CD4-positive, alpha-beta T cell treated with Interleukin-2 at 100 ng/mL for 4 hours (primary cell): ENCODE results near the gene MMP17.

Experiments
- DNase-seq: peaks from one replicate; pipeline ENCODE4 v3.0.0-alpha.2; 2020; ENCODE audit warnings: low spot score

MMP17 gene

DNA sequence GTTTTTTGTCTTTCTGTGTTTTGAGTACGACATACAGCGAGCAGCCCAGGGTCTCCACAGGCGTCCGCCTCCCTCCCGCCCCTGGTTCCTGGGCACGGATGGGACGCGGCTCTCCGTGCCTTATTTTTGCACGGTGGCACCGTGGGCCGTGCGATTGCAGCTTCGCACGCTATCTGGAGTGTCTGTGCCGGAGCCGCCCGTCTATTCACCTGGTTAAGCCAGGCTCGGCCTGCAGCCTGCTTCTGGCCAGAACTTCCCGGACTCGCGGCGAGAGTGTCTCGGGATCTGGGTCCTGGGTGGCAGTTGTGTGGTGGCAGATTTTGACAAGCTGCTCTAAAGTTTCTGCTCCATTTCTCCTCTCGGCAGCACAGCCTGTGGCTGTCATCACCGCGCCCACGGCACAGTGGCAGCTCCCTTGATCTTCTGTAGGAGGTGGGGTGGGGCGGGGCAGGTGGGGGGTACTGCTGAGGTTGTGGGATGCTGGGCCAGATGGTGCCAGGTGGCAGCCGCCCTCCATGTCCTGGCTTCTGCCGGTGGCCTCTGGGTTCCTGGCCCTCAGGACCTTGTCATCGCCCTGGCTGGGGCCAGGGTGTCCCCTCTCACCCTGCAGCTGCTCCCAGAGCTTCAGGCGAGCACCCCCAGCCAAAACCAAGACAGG, 2.9 kb downstream of the MMP17 start:
- no peak for DNase-seq

DNA sequence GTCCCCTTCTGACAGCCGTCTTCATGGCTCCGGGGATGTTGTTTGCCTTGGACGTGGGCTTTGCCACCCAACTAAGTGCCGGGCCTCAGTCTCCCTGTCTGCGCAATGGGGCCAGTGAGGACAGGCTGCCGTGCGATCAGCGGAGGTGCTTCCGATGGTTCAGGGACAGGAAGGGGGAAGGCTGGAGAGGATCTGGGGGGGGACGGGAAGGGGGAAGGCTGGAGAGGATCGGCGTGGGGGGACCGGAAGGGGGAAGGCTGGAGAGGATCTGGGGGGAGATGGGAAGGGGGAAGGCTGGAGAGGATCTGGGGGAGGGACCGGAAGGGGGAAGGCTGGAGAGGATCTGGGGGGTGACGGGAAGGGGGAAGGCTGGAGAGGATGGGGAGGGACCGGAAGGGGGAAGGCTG, 3.4 kb downstream of the MMP17 start:
- DNase-seq: no peak

DNA sequence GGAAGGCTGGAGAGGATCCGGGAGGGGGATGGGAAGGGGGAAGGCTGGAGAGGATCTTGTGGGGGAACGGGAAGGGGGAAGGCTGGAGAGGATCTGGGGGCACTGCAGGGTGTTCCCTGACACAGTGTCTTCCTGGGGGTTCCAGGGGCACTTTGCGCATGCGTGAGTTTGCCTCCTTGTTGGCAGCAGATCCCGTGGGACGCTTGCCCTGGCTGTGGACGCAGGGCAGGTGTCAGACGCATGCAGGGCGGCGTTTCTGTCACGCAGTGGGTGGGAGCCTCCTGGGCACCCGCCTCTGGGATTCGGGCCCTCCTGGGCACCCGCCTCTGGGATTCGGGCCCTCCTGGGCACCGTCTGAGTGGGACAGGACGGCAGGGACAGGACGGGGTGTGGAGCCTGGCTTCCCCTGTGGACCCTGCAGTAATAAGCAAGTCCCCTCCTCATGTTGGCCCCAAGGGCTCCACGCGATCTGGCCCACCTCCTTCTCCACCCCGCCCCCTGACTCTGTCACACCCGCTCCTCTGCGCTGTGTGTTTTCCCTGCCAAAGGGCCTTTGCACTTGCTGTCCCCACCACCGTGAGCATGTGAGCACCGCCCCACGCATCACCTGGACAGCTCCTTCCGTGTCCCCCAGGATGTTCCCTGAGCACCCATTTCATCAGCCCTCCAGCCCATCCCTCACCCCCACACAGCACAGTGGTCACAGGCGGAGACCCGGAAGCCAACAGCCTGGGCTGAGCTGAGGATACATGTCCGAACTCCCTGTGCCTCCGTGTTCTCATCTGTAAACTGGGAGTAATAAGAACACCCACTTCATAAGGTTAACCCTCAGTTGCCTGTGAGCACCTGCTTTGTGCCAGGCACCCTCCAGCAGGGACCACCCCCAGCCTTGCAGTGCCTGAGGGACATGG, 4.4 kb downstream of the MMP17 start:
- DNase-seq: no peak

DNA sequence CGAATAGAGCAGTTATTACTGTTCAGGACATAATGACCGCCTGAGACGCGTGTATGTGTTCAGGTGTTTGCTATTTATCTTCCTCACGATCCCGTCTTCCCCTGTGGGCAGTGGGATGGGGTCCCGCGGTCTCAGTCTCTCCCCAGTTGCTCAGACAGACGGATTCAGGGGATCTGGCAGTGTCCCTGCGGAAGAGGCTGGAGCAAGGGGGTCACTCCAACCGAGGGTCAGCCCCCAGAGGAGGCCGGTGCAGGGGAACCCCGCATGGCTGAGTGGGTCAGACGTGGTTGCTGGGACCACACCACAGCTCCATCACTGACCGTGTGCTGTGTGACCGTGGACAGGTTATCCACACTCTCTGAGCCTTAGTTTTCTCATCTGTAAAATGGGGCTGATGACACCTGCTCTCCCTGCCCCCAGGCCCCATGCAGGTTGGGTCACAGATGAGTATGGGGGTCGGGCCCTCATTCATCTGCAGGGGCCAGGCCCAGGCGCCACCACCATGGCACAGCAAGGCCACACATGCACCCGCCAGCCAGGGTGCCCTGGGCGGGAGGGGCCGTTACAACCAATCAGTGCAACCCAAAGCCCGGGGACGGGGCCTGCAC, 5.2 kb downstream of the MMP17 start:
- no peak for DNase-seq

DNA sequence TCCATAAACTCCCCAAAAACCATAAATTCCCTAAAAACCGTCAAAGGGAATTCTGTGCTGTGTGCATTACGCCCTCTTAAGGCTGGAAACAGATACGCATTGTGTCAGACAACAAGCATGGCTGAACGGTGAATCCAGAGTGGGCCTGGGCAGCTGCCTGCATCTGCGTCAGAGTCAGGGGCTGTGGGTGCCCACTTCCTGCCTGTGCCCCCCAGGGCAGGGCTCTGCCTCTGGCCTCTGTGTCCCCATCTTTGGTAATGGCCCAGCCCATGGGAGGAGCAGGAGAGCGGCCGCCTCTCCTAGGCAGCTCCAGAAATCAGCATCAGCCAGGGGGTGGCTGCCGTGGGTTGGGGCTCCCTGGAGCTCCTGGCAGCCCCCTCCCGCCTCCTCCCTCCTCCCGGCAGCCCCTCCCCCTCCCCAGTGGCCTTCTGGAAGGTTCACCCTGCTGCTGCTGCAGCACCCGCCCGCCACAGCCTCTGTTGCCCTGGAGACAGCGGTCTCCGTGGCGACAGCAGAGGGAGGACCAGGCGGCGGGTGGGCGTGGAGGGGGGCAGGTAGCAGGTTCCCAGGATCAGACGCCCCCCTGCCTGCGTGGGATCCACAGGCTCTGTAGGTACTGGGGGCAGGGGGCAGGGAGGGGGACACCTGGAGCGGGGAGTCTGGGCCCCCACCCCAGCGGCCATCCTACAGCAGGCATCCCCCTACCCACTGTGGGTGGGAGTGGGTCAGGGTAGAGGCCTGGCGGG, 5.9 kb downstream of the MMP17 start:
- no peak for DNase-seq

DNA sequence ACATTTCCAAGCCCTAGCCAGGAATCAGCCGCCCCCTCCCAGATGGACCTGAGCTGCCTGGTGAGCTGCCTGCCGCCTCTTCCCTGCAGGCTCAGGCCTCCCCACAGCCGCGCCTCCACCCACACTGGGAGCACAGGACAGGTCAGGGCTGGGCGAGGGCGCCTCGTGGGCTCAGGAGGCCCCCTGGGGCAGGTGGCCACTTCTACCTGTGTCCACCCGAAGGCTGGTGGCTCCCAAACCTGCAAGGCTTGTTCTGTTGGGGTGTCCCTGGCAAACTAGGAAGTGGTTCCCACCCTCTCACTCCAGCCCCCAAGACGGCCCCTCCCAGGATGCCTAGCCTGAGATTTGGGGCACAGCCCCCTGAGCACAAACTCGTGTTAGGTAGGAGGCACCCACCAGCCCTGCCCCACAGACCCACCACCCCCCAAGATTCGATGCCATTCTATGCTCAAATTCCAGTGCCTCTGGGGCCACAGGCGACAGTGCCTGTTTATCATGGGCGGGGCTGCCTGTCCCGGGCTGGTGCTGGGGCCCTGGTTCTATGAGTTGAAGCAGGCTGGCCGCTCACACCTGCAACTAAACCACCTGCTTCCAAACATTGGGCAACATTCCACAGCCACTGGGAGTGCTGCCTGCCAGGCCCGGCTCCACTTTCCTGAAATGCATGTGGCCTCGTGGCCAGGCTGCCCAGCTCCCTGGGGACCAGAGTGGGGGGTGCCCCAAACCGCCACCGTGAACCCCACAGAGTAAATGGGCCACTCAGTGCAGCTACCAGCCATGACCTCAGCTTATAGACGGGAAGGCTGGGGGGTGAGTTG, 6.8 kb downstream of the MMP17 start:
- no peak for DNase-seq

DNA sequence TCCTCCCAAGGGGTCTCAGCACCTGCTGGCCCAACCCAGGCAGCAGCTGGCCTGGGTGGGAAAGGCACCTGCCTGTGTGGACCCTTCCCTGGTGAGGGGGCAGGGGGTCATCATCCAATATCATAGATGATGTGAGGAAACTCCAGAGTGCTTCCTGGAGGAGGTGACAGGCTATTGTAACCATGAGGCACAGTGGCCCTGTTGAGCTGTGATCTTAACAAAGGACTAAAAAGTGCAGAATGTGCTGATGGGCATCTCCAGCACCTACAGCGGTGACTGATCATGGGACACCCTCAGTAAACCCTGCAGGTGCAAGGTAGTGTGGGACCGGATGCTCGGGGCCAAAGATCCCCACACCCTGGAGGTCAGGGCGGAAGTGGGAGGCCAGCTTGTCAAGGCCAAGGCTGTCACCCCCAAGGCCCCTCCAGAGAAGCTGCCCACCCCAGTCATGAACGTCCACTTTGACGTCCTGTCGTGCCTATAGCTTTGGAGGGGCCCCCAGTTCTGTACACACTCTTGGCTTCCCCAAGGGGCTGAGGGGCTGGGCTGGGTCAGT, 7.5 kb downstream of the MMP17 start:
- DNase-seq: no peak

DNA sequence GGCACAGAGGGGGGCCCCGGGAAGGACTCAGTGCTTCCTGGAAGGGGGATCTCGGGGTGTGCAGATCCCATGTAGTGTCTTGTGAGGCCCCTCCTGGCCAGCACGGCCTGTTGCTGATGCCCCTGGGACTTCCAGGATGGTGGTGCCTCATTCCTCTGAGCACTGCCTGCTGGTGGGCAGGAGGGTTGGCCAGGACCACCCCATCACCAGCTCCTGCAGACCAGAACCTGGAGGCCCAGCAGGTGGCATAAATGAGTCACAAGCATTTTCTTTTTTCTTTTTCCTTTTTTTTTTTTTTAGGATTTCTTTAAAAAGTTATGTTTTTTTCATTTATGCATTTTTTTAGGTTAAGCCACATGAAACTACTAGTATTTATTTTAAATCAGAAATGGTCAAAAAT, 8.0 kb downstream of the MMP17 start:
- DNase-seq: no peak

DNA sequence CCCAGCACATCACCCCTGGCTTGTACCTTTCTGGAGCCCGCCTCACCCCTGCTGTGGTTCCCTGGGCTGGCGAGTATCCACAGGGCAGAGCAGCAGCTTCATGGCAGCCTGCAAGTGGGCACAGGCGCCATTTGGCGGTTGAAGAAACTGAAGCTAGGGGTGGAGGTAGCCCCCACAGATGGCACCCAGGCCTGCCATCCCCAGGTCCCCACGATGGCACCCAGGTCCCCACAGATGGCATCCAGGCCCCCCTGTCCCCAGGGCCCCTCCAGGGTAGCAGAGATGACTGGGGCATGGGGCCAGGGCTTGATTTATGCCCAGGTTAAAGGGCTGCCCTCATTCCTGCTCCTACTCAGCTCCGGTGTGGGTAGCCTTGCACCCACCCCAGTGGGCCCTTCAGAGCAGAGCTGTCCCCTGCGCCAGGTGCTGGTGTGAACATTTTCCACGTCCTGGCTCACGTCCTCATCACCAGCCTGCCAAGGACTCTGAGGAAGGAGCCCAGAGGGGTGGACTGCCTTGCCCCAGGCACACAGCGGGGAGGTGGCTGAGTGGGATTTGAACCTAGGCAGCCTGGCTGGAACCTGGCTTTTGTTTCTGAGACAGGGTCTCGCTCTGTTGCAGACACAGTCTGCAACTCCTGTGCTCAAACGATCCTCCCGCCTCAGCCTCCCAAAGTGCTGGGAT, 8.7 kb downstream of the MMP17 start:
- DNase-seq: no peak

DNA sequence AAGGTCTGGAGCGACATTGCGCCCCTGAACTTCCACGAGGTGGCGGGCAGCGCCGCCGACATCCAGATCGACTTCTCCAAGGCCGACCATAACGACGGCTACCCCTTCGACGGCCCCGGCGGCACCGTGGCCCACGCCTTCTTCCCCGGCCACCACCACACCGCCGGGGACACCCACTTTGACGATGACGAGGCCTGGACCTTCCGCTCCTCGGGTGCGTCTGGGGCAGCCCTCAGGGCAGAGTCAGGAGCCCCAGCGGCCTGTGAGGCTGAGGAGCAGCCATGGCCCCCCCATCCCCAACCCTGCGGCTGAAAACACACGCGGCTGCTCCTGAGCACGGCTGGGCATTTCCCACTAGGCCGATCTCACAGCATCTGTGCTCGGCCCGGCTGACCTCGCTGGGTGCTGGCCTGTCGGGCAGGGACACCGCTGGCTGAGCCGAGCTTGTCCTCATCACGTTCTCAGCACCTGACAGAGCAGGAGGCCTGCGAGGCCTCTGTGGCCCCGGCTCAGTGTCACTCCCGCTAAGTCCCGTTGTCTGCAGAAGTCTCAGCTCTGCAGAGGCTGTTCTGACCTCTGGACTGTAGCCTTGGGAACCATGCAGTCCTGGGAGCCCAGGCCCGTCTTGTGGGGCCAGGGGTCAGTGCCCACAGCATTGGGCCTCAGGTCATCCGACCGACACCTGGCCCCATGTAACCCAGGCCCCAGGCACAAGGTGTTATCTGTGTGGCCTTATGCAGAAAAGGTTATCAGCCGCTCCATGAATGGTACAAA, 12.6 kb downstream of the MMP17 start:
- no peak for DNase-seq

DNA sequence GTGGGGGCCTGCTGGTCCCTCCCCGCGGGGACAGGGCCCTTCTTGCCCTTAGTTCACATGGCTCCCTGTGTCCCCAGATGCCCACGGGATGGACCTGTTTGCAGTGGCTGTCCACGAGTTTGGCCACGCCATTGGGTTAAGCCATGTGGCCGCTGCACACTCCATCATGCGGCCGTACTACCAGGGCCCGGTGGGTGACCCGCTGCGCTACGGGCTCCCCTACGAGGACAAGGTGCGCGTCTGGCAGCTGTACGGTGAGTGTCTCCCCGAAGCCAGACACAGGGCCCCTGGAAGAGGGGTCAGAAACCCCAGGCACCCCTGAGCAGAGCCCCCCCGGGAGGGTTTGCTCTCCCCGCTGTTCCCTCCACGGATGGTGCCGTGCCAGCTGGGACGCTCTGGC, 13.4 kb downstream of the MMP17 start:
- DNase-seq: no peak

DNA sequence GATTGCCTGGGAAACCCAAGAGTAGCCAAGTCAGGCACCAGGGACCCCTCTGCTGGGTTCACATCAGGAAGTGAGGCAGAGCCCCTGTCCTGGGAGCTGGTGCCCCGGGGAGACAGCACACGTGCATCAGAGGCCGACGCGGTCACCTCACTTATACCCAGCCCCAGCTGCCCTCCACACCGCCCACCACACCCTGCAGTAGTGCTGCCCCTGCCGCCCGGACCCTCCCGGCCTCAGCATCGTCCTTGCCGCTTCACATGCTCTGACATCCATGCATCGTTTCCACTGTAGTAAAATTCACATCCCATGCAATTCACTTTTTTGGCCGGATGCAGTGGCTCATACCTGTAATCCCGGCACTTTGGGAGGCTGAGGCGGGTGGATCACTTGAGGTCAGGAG, 14.0 kb downstream of the MMP17 start:
- DNase-seq: no peak

DNA sequence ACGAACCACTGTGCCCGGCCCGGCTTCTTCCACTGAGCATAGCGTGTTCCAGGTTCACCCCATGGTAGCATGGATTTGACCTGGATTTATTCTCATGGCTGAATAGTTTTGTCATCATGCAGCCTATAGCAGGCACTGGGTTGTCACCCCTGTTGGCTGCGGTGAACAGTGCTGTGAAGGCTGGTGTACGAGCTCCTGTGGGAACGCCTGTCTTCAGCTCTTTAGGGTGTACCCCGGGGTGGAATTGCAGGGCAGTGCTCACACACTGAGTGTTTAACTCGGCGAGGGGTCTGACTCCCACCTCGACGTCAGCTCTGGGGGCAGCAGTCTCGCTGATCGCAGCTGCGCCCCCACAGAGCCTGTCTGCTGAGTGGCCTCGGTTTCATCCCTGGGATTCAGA, 15.3 kb downstream of the MMP17 start:
- DNase-seq: no peak

DNA sequence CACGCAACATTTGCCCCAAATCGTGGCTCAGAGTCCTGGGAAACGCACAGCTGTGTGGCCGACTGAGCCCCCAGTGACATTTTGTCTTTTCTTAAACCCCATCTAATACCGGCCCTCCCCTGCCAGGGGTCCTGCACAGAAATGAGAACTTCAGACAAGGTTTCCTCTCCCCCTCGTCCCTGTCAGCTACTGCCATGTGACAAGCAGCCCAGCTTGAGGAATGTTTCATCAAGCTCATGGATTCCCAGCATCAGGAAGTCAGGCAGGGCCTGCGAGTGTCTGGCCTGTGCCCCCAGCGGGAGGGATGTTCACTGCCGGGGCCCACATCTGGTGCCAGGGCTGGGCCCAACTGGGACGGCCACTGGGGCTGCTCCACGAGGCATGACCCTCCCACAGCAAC, 15.9 kb downstream of the MMP17 start:
- no peak for DNase-seq

DNA sequence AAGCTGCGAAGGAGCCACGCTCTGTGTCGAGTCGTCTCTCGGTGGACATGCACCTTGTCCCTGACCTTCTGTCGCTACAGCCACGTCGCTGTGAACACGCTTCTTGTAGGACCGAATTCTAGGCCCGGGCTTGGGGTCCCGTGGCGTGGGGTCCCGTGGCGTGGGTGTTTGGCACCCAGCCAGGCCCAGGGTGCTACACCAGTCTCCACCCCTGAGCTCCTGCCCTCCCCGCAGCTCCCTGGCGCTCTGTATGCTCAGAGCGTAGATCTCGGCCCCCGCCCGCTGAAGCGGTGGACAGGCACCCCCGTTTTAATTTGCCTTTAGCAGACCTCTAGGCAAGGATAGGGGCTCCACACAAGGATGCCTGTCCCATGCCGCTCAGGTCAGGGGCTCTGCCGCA, 16.5 kb downstream of the MMP17 start:
- DNase-seq: no peak

DNA sequence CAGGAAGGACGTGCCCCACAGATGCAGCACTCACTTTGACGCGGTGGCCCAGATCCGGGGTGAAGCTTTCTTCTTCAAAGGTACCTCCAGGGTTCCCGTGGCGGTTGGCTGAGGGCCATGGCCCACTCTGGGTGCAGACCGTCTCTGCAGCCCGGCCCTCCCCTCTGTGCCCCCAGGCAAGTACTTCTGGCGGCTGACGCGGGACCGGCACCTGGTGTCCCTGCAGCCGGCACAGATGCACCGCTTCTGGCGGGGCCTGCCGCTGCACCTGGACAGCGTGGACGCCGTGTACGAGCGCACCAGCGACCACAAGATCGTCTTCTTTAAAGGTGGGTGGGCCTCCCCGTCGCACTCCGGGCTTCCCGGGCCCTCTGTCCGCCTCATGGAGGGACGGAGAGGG, 16.9 kb downstream of the MMP17 start:
- no peak for DNase-seq

DNA sequence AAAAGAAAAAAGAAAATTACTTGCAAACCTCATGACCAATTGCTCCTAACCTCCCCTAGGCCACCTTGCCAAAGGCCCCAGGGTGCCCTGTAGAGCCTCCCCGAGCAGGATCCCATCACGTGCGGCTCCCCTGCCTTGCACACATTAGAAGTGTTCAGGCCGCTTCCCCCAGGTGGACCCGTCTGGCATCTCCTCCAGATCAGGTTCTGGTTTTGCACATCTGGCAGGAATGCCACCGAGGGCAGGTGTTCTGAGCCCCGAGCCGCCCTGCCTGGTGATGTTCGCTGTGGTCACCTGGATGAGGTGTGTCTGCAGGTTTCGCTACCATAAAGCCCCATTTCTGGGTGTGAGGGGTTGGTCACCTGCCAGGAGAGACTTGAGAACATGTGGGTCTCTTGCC, 19.3 kb downstream of the MMP17 start:
- no peak for DNase-seq

DNA sequence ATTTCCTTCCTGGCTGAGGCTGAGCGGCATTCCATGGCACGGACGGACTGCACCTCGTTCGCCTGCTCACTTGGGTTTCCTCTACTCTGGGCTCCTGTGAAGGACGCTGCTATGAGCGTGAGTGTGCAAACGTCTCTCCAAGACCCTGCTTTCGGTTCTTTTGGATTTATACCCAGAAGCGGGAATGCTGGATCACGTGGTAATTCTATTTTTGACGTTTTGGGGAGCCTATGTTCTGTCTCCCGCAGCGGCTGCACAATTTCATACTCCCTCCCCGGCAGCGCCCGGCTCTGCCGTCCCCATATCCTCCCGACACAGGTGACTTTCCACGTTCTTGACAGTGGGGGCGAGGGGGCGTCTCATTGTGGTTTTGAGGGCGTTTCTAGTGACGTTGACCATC, 20.6 kb downstream of the MMP17 start:
- no peak for DNase-seq

DNA sequence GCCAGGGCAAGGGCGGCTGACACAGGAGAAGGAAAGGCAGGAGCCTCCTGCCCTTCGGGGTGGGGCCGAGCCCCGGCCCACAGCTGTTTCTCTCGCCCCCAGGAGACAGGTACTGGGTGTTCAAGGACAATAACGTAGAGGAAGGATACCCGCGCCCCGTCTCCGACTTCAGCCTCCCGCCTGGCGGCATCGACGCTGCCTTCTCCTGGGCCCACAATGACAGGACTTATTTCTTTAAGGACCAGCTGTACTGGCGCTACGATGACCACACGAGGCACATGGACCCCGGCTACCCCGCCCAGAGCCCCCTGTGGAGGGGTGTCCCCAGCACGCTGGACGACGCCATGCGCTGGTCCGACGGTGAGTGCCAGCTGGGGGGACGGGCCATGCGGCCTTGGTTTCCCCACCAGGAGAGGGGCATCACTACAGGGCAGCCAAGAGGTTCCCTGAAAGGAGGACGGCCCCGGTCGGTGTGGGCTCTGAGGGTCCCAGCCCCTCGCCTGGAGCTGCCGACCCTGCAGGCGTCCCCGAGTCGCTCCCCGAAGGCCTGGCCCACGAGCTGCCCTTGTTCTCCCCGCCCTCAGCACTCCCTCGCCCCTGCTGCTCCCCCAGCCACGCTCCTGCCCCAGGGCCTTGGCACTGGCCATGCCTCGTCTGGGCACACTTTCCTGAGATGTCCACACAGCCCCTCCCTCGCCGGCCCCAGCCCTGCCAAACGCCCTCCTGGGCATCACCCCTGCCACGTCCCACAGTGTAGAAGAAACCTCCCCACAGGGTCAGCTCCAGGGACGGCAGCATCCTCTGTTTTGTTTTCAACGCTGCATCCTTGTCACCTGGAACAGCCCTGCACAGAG, 21.7 kb downstream of the MMP17 start:
- no peak for DNase-seq
